ENCODE results near the gene ARF1. TPM values are rescaled to one million over a fixed set of nuclear protein-coding genes. Genes with fewer than 3 reads are reported as not detected.

ARF1 gene
- total RNA-seq, 1 experiment from 2014 or later, result 512 TPM

GRCh38 chr1:228090613-228091081 lies 8.1 kb downstream of the ARF1 start:
- DNase-seq, result no peak
- TF ChIP-seq CTCF (IDR thresholded peaks at IDR 0.05; ENCODE audit: unreplicated experiment), result no peak
- Mint-ChIP-seq H3K4me1 (ENCODE audit: low read depth, unreplicated experiment) (peaks cover 69% of the 10 kb centered on the region), H3K9me3 (ENCODE audit: low read depth, unreplicated experiment) (peaks cover 6% of the 10 kb centered on the region), H3K4me3 (ENCODE audit: low read depth, unreplicated experiment) (no peak overlapping the region), H3K27ac (ENCODE audit: unreplicated experiment) (no peak overlapping the region), H3K27me3 (ENCODE audit: unreplicated experiment) (no peaks in the 10 kb centered on the region), H3K36me3 (ENCODE audit: insufficient read depth, unreplicated experiment) (peaks cover 100% of the 10 kb centered on the region)
- intact Hi-C loops (cut with micrococcal nuclease; ENCODE audit: unreplicated experiment), result no loop called here
- BruUV-seq (replicated peaks), result no TSS peak
- CTCF ChIA-PET, result interaction anchor here (1.2 kb wide), 1 partner anchor 86 kb away, joined by 4 read pairs; no protein-coding TSS in a partner anchor

- no peak overlapping the region for H3K27ac Mint-ChIP-seq (ENCODE audit: unreplicated experiment)
- CTCF ChIA-PET, result interaction anchor here (1.2 kb wide), 1 partner anchor 87 kb away, joined by 4 read pairs; no protein-coding TSS in a partner anchor
- intact Hi-C loops (cut with micrococcal nuclease; ENCODE audit: unreplicated experiment), result no loop called here
- peaks cover 100% of the 10 kb centered on the region for H3K36me3 Mint-ChIP-seq (ENCODE audit: insufficient read depth, unreplicated experiment)
- no peak overlapping the region for H3K4me3 Mint-ChIP-seq (ENCODE audit: low read depth, unreplicated experiment)
- H3K9me3 Mint-ChIP-seq (ENCODE audit: low read depth, unreplicated experiment), result peaks cover 8% of the 10 kb centered on the region
- no peaks in the 10 kb centered on the region for H3K27me3 Mint-ChIP-seq (ENCODE audit: unreplicated experiment)
- no TSS peak for BruUV-seq (replicated peaks)
- peaks cover 68% of the 10 kb centered on the region for H3K4me1 Mint-ChIP-seq (ENCODE audit: low read depth, unreplicated experiment)
- TF ChIP-seq CTCF (IDR thresholded peaks at IDR 0.05; ENCODE audit: unreplicated experiment), result no peak
- DNase-seq, result no peak
These were observed 8.6 kb downstream of the ARF1 start for GRCh38 chr1:228091084-228091483.

GRCh38 chr1:228092342-228093049 lies 10.0 kb downstream of the ARF1 start:
- no peaks in the 10 kb centered on the region for H3K27me3 Mint-ChIP-seq (ENCODE audit: unreplicated experiment)
- H3K27ac Mint-ChIP-seq (ENCODE audit: unreplicated experiment), result no peak overlapping the region
- TF ChIP-seq CTCF (IDR thresholded peaks at IDR 0.05; ENCODE audit: unreplicated experiment), result no peak
- no peak overlapping the region for H3K4me3 Mint-ChIP-seq (ENCODE audit: low read depth, unreplicated experiment)
- BruUV-seq (replicated peaks), result no TSS peak
- CTCF ChIA-PET, result no interaction called here
- DNase-seq, result no peak
- peaks cover 54% of the 10 kb centered on the region for H3K4me1 Mint-ChIP-seq (ENCODE audit: low read depth, unreplicated experiment)
- H3K9me3 Mint-ChIP-seq (ENCODE audit: low read depth, unreplicated experiment), result peaks cover 8% of the 10 kb centered on the region
- H3K36me3 Mint-ChIP-seq (ENCODE audit: insufficient read depth, unreplicated experiment), result peaks cover 100% of the 10 kb centered on the region
- intact Hi-C loops (cut with micrococcal nuclease; ENCODE audit: unreplicated experiment), result no loop called here

- H3K36me3 Mint-ChIP-seq (ENCODE audit: insufficient read depth, unreplicated experiment), result peaks cover 100% of the 10 kb centered on the region
- no peak overlapping the region for H3K4me3 Mint-ChIP-seq (ENCODE audit: low read depth, unreplicated experiment)
- no TSS peak for BruUV-seq (replicated peaks)
- CTCF ChIA-PET, result no interaction called here
- TF ChIP-seq CTCF (IDR thresholded peaks at IDR 0.05; ENCODE audit: unreplicated experiment), result no peak
- H3K27ac Mint-ChIP-seq (ENCODE audit: unreplicated experiment), result no peak overlapping the region
- peaks cover 47% of the 10 kb centered on the region for H3K4me1 Mint-ChIP-seq (ENCODE audit: low read depth, unreplicated experiment)
- intact Hi-C loops (cut with micrococcal nuclease; ENCODE audit: unreplicated experiment), result no loop called here
- DNase-seq, result no peak
- no peaks in the 10 kb centered on the region for H3K27me3 Mint-ChIP-seq (ENCODE audit: unreplicated experiment)
- H3K9me3 Mint-ChIP-seq (ENCODE audit: low read depth, unreplicated experiment), result peaks cover 8% of the 10 kb centered on the region
These were observed 10.8 kb downstream of the ARF1 start for GRCh38 chr1:228093050-228093906.

Data from Calu3 (cell line).